CD8-positive, alpha-beta memory T cell (primary cell): ENCODE results near the gene ZNF831. TPM values are rescaled to one million over a fixed set of nuclear protein-coding genes. Genes with fewer than 3 reads are reported as not detected.

Experiments
- CTCF ChIA-PET: fragments of 350-600 bp; sonication (Branson Sonifier 250); formaldehyde crosslinking; loops from one replicate; lab custom pipeline; 2021; ENCODE audit warnings: antibody characterized with exemption; lab: Charles Lee
- POLR2A ChIA-PET: fragments of 350-600 bp; sonication (Branson Sonifier 250); formaldehyde crosslinking; loops from one replicate; lab custom pipeline; 2021; ENCODE audit warnings: antibody characterized with exemption; lab: Charles Lee
- DNase-seq, 5 donors: peaks; one replicate each; pipeline versions ENCODE4 v3.0.0 to v3.0.0-alpha.2; 2020 to 2022; ENCODE audit warnings: mixed read lengths in 1 of 5
- H3K27ac ChIP-seq: one replicate; pipeline ENCODE4 v1.7.0; 2013; ENCODE audit warnings: low read depth, mild to moderate bottlenecking, low read length, moderate library complexity
- H3K27me3 ChIP-seq: 2 replicates; pipeline ENCODE4 v1.7.0; 2013; ENCODE audit warnings: low read length, mild to moderate bottlenecking; ENCODE audit not compliant: insufficient read depth, poor library complexity, severe bottlenecking
- H3K36me3 ChIP-seq: 2 replicates; pipeline ENCODE4 v1.7.0; 2013; ENCODE audit warnings: mild to moderate bottlenecking, low read length, moderate library complexity; ENCODE audit not compliant: insufficient read depth
- H3K4me1 ChIP-seq: 2 replicates; pipeline ENCODE4 v1.7.0; 2013; ENCODE audit warnings: mild to moderate bottlenecking, low read length, moderate library complexity; ENCODE audit not compliant: insufficient read depth
- H3K4me3 ChIP-seq: 2 replicates; pipeline ENCODE4 v1.7.0; 2013; ENCODE audit warnings: mild to moderate bottlenecking, low read length
- H3K9me3 ChIP-seq: 2 replicates; pipeline ENCODE4 v1.7.0; 2013; ENCODE audit warnings: mild to moderate bottlenecking, low read length
- H3K27ac Mint-ChIP-seq, 8 donors: one replicate each; pipeline ENCODE4 v1.8.0; 2020 to 2021; ENCODE audit warnings: mixed read lengths in 8 of 8, mild to moderate bottlenecking in 6 of 8, inconsistent platforms in 3 of 8, moderate library complexity in 3 of 8
- H3K27me3 Mint-ChIP-seq, 2 donors: one replicate each; pipeline ENCODE4 v1.8.0; 2020 to 2021; ENCODE audit warnings: mixed read lengths in 2 of 2, mild to moderate bottlenecking in 1 of 2, moderate library complexity in 1 of 2
- H3K36me3 Mint-ChIP-seq, 3 donors: one replicate each; pipeline ENCODE4 v1.8.0; 2020 to 2021; ENCODE audit warnings: mixed read lengths in 3 of 3, inconsistent platforms in 1 of 3, mild to moderate bottlenecking in 1 of 3
- H3K4me1 Mint-ChIP-seq, 3 donors: one replicate each; pipeline ENCODE4 v1.8.0; 2020 to 2021; ENCODE audit warnings: mixed read lengths in 3 of 3, inconsistent platforms in 1 of 3, mild to moderate bottlenecking in 1 of 3
- H3K4me3 Mint-ChIP-seq, 7 donors: one replicate each; pipeline ENCODE4 v1.8.0; 2020 to 2021; ENCODE audit warnings: mixed read lengths in 7 of 7, mild to moderate bottlenecking in 6 of 7, moderate library complexity in 4 of 7, inconsistent platforms in 2 of 7
- H3K9me3 Mint-ChIP-seq, 5 donors: one replicate each; pipeline ENCODE4 v1.8.0; 2020 to 2022; ENCODE audit warnings: mixed read lengths in 5 of 5, mild to moderate bottlenecking in 3 of 5, moderate library complexity in 2 of 5, inconsistent platforms in 1 of 5
- polyA plus RNA-seq: library from polyadenylated mRNA; unstranded; fragments of 300-500 nt; fragmentation: Illumina TruSeq; gene quantifications from one replicate; pipeline ENCODE4 v1.2.3, GENCODE V29; 2021
- total RNA-seq, 2 experiments: library from RNA; stranded (reverse); gene quantifications; one replicate each; pipeline ENCODE4 v1.2.3, GENCODE V29; 2021

ZNF831 gene
- total and polyA plus RNA-seq, 3 experiments from 2014 or later = 6.4 to 12.1 (median 6.9) TPM

- Mint-ChIP-seq H3K4me1 (peaks cover 71 to 80% (median 78%) of the 10 kb centered on the region in 3 donors), H3K36me3 (no peaks in the 10 kb centered on the region), H3K4me3 (peak overlapping the region; percentile 69 to 87 (median 83)), H3K27ac (peak overlapping the region; percentile 95 to 100 (median 99)), H3K9me3 (peaks cover 0 to 3% (median 0%) of the 10 kb centered on the region in 5 donors), H3K27me3 (peaks cover 0 to 2% of the 10 kb centered on the region in 2 donors)
- no peaks in the 10 kb centered on the region for H3K27me3 ChIP-seq
- POLR2A ChIA-PET = interaction anchor here (0.5 to 4.2 kb wide), 13 partner anchors 20 to 86 kb away, joined by 3 to 21 read pairs (median 4); partner anchors contain the start of gene ZNF831
- H3K4me1 ChIP-seq = peaks cover 69% of the 10 kb centered on the region
- no peaks in the 10 kb centered on the region for H3K9me3 ChIP-seq
- peak overlapping the region; percentile 46 for H3K4me3 ChIP-seq
- peak overlapping the region; percentile 66 for H3K27ac ChIP-seq
- peak in 1 of 5 donors; percentile 11 for DNase-seq
- H3K36me3 ChIP-seq = no peaks in the 10 kb centered on the region
- CTCF ChIA-PET = interaction anchor here (0.9 to 6.1 kb wide), 17 partner anchors 10 to 100 kb away, joined by 3 to 37 read pairs (median 5); partner anchors contain the start of genes ATP5F1E and ZNF831
Observed at GRCh38 chr20:59122566-59122919, 41.1 kb upstream of the ZNF831 start.

- peak overlapping the region; percentile 69 to 87 (median 83) for H3K4me3 Mint-ChIP-seq
- peak overlapping the region; percentile 95 to 100 (median 99) for H3K27ac Mint-ChIP-seq
- Histone ChIP-seq H3K36me3 (no peaks in the 10 kb centered on the region), H3K9me3 (no peaks in the 10 kb centered on the region), H3K4me1 (peaks cover 63% of the 10 kb centered on the region), H3K27ac (peak overlapping the region; percentile 66), H3K4me3 (peak overlapping the region; percentile 46), H3K27me3 (no peaks in the 10 kb centered on the region)
- ChIA-PET CTCF (interaction anchor here (1.0 to 6.1 kb wide), 15 partner anchors 14 to 99 kb away, joined by 3 to 37 read pairs (median 5); partner anchors contain the start of genes ATP5F1E and ZNF831), POLR2A (interaction anchor here (0.5 to 4.2 kb wide), 13 partner anchors 19 to 86 kb away, joined by 3 to 21 read pairs (median 4); partner anchors contain the start of gene ZNF831)
- peaks cover 67 to 74% (median 72%) of the 10 kb centered on the region in 3 donors for H3K4me1 Mint-ChIP-seq
- DNase-seq = peak in 4 of 5 donors; percentile 12 to 89 (median 71)
- peaks cover 0 to 2% of the 10 kb centered on the region in 2 donors for H3K27me3 Mint-ChIP-seq
- H3K9me3 Mint-ChIP-seq = peaks cover 0 to 3% (median 0%) of the 10 kb centered on the region in 5 donors
- no peaks in the 10 kb centered on the region for H3K36me3 Mint-ChIP-seq
Observed at GRCh38 chr20:59123011-59123677, 40.5 kb upstream of the ZNF831 start.

GRCh38 chr20:59123678-59124255, 39.9 kb upstream of the ZNF831 start:
- H3K36me3 Mint-ChIP-seq = no peaks in the 10 kb centered on the region
- peaks cover 0 to 3% (median 0%) of the 10 kb centered on the region in 5 donors for H3K9me3 Mint-ChIP-seq
- peaks cover 64 to 68% (median 67%) of the 10 kb centered on the region in 3 donors for H3K4me1 Mint-ChIP-seq
- Histone ChIP-seq H3K27ac (peak overlapping the region; percentile 66), H3K4me3 (peak overlapping the region; percentile 17), H3K36me3 (no peaks in the 10 kb centered on the region), H3K4me1 (peaks cover 57% of the 10 kb centered on the region), H3K27me3 (no peaks in the 10 kb centered on the region), H3K9me3 (no peaks in the 10 kb centered on the region)
- peak overlapping the region; percentile 95 to 100 (median 99) for H3K27ac Mint-ChIP-seq
- H3K4me3 Mint-ChIP-seq = peak overlapping the region; percentile 69 to 87 (median 83)
- POLR2A ChIA-PET = interaction anchor here (0.7 to 4.2 kb wide), 5 partner anchors 9 to 41 kb away, joined by 3 to 21 read pairs (median 7); partner anchors contain the start of gene ZNF831
- CTCF ChIA-PET = interaction anchor here (0.7 to 6.1 kb wide), 11 partner anchors 13 to 91 kb away, joined by 3 to 37 read pairs (median 4); partner anchors contain the start of gene ATP5F1E
- peaks cover 0 to 2% of the 10 kb centered on the region in 2 donors for H3K27me3 Mint-ChIP-seq
- no peak for DNase-seq

GRCh38 chr20:59124296-59125029, 39.2 kb upstream of the ZNF831 start:
- Mint-ChIP-seq H3K36me3 (no peaks in the 10 kb centered on the region), H3K4me1 (peaks cover 62 to 64% (median 63%) of the 10 kb centered on the region in 3 donors), H3K27me3 (peaks cover 0 to 2% of the 10 kb centered on the region in 2 donors), H3K27ac (peak overlapping the region; percentile 24 to 100 (median 99)), H3K4me3 (peak overlapping the region in 6 of 7 donors; percentile 27 to 85 (median 82)), H3K9me3 (peaks cover 0 to 3% (median 0%) of the 10 kb centered on the region in 5 donors)
- ChIA-PET CTCF (interaction anchor here (0.7 to 6.1 kb wide), 6 partner anchors 12 to 83 kb away, joined by 3 to 37 read pairs (median 3); no protein-coding TSS in a partner anchor), POLR2A (interaction anchor here (0.7 to 4.2 kb wide), 5 partner anchors 10 to 40 kb away, joined by 3 to 21 read pairs (median 7); partner anchors contain the start of gene ZNF831)
- Histone ChIP-seq H3K27ac (no peak overlapping the region), H3K9me3 (no peaks in the 10 kb centered on the region), H3K27me3 (no peaks in the 10 kb centered on the region), H3K4me3 (peak overlapping the region; percentile 17), H3K4me1 (peaks cover 50% of the 10 kb centered on the region), H3K36me3 (no peaks in the 10 kb centered on the region)
- DNase-seq = no peak

GRCh38 chr20:59125332-59125731, 38.3 kb upstream of the ZNF831 start:
- Histone ChIP-seq H3K27me3 (no peaks in the 10 kb centered on the region), H3K27ac (no peak overlapping the region), H3K4me1 (peaks cover 41% of the 10 kb centered on the region), H3K9me3 (no peaks in the 10 kb centered on the region), H3K36me3 (no peaks in the 10 kb centered on the region), H3K4me3 (no peak overlapping the region)
- Mint-ChIP-seq H3K4me1 (peaks cover 55 to 59% (median 55%) of the 10 kb centered on the region in 3 donors), H3K27ac (peak overlapping the region; percentile 22 to 100 (median 80)), H3K4me3 (no peak overlapping the region), H3K36me3 (no peaks in the 10 kb centered on the region), H3K27me3 (no peaks in the 10 kb centered on the region), H3K9me3 (peaks cover 0 to 3% (median 0%) of the 10 kb centered on the region in 5 donors)
- ChIA-PET POLR2A (interaction anchor here (1.1 kb wide), 1 partner anchor 38 kb away, joined by 4 read pairs; the partner anchor contains the start of gene ZNF831), CTCF (interaction anchor here (6.1 kb wide), 1 partner anchor 82 kb away, joined by 37 read pairs; no protein-coding TSS in a partner anchor)
- no peak for DNase-seq

GRCh38 chr20:59125836-59126235, 37.8 kb upstream of the ZNF831 start:
- ChIA-PET CTCF (interaction anchor here (6.1 kb wide), 1 partner anchor 81 kb away, joined by 37 read pairs; no protein-coding TSS in a partner anchor), POLR2A (interaction anchor here (1.1 kb wide), 1 partner anchor 38 kb away, joined by 4 read pairs; the partner anchor contains the start of gene ZNF831)
- Histone ChIP-seq H3K4me3 (no peak overlapping the region), H3K4me1 (peaks cover 36% of the 10 kb centered on the region), H3K36me3 (no peaks in the 10 kb centered on the region), H3K27me3 (no peaks in the 10 kb centered on the region), H3K9me3 (no peaks in the 10 kb centered on the region), H3K27ac (no peak overlapping the region)
- Mint-ChIP-seq H3K4me3 (no peak overlapping the region), H3K27me3 (no peaks in the 10 kb centered on the region), H3K4me1 (peaks cover 49 to 59% (median 51%) of the 10 kb centered on the region in 3 donors), H3K36me3 (no peaks in the 10 kb centered on the region), H3K9me3 (peaks cover 0 to 3% (median 0%) of the 10 kb centered on the region in 5 donors), H3K27ac (peak overlapping the region in 6 of 8 donors; percentile 47 to 99 (median 80))
- DNase-seq = no peak

- POLR2A ChIA-PET = no interaction called here
- H3K36me3 Mint-ChIP-seq = no peaks in the 10 kb centered on the region
Observed at GRCh38 chr20:59127839-59128238, 35.8 kb upstream of the ZNF831 start.

More at GRCh38 chr20:59127839-59128238, 35.8 kb upstream of the ZNF831 start:
- Mint-ChIP-seq H3K4me3 (no peak overlapping the region), H3K27ac (peak overlapping the region in 1 of 8 donors; percentile 25), H3K4me1 (peaks cover 29 to 40% (median 33%) of the 10 kb centered on the region in 3 donors), H3K9me3 (no peaks in the 10 kb centered on the region), H3K27me3 (no peaks in the 10 kb centered on the region)
- Histone ChIP-seq H3K36me3 (no peaks in the 10 kb centered on the region), H3K4me3 (no peak overlapping the region), H3K27me3 (no peaks in the 10 kb centered on the region), H3K4me1 (peaks cover 16% of the 10 kb centered on the region), H3K9me3 (no peaks in the 10 kb centered on the region), H3K27ac (no peak overlapping the region)
- CTCF ChIA-PET = no interaction called here
- no peak for DNase-seq
